Stimulated activated CD4-positive, alpha-beta T cell treated with anti-CD3 and anti-CD28 coated beads, TNF-alpha, amount 100 ng/mL, for 4 hours (primary cell): ENCODE data around the gene TCIRG1.

Experiments
- DNase-seq, 3 experiments: peaks; one replicate each; pipeline ENCODE4 v3.0.0-alpha.2; 2020; ENCODE audit warnings: low read depth in 3 of 3

TCIRG1 gene

DNA sequence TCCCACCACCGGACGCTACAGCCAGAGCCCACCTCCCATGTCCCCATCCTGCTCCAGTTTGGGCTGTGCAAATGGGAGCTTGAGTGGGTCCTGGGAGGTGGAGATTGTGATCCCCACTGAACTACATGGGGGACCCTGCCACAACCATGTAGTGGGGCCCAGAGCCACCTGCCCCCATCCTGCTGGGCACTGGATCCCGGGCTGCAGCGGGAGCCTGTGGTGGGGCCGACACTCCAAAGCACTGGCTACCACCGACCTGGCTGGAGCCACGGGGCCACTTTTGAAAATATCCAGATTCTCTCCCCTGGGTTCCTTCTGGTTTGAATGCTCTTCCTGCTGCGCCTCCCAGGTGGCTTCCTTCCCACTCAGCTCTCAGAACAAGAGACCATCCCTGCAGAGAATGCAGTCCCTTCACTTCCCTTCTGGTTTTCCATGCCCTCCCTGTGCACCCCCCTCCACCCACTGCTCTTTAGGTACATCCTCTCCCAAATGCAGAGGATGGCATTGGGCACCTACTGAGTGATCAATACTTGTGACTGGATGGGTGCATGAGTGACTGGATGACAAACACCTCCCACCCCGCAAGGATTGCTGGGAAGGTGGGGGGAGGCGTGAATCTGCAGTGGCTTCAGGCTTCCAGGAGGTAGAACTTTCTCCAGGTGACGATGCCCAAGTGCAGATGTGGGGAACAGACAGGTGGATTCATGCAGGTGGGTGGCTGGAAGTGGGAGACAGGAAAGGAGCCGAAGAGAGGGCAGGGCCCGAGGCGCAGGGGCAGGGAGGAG is 34.1 kb upstream of the TCIRG1 start:
- no peak for DNase-seq

DNA sequence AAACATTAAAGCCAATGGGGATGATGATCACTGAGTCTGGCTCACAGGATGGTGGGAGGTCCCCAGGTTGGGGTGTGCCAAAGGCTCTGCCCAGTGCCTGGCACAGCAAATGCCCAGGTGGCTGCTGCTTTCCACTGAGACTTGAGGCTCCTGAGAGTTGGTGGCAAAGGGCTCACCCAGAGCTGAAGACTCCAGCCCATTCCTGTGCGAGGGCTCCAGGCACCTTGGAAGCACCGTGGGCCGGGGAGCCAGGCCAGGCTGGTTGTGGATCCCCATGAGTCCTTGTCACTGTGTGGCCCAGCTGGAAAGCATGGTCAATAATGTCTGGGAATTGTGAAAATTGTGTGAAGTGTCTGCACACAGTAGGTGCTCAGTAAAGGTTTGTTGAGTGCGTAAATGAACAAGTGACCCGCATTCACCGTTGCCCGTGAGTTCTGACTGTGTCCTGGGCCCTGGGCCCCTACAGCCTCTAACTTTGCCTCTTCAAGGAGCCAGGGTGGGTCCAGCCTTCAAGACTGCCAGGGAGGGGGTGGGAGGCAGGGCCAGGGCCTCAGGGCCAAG is 32.1 kb upstream of the TCIRG1 start:
- DNase-seq: no peak

DNA sequence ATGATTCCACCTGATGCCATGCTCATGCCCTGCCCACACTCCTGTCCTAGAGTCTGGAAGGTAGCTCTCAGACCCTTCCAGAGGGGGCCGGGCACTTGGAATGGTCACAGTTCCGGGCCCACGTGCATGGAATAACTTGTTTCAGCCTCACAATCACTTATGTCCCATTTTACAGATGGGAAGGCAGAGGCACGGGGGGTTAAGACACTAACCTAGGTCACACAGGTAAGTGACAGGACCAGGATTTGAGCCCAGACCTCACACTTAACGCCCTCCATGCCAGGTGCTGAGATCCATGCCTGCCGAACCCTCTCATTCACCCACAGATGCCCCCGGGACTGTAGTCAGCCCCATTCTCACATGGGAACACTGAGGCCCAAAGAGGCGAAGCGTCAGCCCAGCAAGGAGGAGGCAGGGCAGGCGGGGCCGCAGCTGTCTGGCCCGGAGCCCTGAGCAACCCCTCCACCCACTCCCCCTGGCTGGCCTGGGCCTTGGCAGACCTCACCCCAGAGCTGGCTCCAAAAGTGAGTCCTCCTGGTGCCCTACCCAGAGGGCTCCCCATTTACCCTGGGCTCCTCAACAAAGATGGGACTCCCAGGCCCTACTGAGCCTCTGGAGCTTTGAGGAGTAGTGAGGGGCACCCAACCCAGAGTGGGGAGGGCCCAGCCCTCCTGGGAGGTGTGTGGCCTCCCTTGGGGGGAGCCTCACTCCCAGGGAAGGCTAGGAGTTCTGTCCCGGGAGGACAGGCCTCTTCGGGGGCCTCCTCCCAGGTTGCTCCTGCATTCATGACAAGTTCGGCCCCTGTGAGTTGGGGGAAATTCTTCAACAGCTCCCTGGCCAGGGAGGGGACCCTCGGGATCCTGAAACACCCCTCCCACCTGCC is 31.1 kb upstream of the TCIRG1 start:
- no peak for DNase-seq

DNA sequence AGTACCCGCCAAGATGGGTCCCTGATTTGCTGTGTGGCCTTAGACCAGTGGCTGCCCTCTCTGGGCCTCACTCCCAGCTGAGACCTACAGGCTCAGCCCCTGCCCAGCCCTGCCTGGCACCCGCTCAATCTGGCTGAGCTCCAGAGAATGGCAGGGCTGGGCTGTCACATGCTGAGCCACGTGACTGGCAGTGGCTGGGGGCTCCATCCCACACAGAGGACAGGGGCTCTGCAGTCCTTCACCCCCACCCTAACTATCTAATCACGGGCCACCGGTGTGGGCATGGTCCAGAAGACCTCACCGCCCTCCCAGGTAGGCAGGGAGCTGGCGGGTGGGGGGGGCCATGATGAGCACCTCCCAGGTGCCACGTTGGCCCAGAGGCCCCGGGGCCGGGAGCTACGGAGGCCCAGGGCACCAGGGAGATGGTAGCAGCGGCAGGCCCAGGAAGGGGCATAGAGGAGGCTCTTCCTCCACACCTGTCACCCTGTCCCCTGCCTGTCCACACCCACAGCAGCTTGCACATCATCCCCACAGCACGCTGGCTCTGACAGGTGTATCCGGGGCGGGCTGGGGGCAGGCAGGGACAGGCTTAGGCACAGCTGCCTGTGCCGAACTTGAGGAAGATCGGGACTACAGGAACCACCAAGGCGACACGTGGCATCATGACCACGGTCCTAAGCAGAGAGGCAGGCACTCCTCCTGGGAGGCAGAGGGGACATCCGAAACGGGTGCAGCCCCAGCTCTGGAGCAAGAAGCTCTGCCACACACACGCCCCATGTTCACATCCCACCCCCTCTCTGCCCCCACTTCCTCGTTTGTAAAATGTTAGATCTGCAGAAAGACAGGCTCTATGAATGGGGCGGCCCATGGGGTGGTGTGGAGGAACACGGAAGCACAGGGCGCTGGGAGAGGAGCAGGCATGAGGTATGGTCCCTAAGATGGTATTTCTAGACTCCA is 30.2 kb upstream of the TCIRG1 start:
- no peak for DNase-seq

DNA sequence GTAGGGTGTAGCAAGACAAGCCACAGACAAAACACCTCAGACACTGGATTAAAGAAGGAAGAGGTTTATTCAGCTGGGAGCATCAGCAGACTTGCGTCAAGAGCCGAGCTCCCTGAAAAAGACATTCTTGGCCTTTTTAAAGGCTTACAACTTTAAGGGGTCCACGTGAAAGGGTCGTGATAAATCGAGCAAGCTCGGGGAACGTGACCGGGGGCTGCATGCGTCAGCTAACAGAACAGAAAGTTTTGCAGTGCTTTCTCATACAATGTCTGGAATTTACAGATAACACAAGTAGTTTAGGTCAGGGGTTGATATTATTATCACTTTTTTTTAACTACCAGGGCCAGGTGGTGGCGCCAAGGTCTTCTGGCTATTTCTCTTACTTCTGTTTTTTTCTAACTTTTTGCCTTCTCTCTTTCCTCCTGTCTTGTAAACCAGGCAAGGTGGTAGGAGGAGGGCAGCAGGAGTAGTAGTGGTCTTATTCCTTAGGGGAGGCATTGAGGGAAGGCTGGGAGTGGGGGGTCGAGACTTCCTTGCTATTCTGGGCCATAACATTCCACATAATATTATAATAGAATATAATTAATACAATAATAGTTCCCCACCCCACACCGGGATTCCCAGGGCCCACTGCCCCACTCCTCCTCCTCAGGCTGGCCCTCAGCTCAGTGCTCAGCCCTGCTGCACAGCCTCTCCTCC is 29.3 kb upstream of the TCIRG1 start:
- DNase-seq: no peak

DNA sequence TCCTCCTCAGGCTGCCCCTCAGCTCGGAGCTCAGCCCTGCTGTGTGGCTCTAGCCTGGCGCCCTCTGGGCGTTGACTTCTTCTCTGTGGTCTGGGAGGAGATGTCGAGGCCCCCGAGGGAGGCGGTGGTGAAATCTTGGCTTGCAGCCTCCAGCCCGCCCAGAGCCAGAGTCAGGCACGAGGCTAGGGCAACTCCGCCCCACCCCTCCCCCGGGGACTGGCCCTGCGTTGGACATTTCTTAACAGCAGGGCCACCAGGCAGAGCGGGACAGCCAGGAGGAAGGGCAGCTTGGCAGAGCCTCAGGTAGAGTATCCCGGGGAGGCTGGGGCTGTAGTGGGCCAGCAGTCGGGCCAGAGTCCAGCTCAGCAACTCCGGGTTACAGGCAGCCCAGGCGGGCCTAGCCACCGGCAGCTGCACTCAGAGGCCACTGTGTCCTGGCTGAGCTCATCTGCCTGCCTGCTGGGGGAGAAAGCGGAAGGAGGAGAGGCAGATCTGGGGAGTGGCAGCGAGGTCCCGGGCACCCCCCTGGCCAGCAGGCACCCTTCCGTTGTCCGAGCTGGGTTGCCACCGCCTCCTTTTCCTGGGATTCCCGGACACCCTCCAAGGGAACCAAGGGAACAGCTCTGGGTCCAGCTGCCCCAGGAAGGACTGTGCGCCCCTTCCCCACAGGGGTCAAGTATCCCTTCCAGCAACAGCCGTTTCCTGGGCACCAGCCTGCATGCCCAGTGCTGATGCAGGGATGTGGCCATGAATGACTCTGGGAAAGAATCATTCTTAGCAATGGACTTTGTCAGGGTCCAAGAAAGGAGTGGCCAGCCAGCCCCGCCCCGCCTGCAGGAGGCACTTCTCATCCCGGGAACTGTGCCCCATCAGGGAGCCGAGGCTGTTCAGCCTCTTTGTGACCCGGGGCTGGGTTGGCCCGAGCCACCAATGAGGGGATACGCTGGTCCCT is 28.5 kb upstream of the TCIRG1 start, which contains the start of gene ALDH3B1:
TSS of gene ALDH3B1 (plus strand) at position 238 of the 952 bp plus-strand sequence. CDS start 4,971 bp downstream, outside the sequence.
- no peak for DNase-seq

DNA sequence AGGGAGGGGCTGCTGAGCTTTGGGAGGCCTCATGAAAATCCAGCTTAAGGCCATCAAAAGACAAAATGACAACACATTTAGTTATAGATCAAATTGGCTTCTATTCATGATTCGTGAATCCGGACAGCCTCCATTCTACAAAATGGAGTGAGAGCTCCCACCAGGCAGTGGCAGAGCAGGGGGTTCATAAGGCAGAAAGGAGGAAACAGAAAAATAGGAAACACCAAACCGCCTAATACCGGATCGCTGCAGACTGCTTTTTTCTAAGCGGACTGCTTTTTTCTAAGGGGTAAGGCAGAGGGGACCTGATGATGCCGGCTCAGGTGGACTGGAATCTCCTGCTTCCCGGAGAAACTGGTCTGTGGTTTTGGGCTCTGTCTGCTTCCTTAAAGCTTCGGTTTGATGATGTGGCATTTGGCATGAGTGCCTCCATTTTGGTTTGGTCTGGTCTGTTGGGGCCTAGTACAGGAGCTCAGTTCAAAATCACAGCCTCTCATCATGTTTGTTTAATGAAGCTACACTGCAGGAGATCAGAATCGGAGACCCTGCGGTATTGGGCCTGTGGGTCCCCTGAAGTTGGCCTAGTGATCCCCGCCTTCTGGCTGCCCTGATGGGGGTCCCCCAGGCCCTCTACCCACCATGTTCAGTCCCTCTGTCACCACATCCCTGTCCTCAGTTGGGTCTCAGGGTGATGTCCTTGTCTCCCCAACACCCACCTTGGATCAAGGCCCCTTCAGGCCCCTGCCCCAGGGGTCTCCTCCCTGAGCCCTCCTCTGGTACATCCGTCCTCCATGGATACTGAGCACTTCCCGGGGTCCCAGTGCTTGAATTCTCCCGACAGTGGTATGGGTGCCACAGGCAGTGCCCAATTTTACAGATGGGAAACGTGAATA is 27.5 kb upstream of the TCIRG1 start:
- DNase-seq: no peak

DNA sequence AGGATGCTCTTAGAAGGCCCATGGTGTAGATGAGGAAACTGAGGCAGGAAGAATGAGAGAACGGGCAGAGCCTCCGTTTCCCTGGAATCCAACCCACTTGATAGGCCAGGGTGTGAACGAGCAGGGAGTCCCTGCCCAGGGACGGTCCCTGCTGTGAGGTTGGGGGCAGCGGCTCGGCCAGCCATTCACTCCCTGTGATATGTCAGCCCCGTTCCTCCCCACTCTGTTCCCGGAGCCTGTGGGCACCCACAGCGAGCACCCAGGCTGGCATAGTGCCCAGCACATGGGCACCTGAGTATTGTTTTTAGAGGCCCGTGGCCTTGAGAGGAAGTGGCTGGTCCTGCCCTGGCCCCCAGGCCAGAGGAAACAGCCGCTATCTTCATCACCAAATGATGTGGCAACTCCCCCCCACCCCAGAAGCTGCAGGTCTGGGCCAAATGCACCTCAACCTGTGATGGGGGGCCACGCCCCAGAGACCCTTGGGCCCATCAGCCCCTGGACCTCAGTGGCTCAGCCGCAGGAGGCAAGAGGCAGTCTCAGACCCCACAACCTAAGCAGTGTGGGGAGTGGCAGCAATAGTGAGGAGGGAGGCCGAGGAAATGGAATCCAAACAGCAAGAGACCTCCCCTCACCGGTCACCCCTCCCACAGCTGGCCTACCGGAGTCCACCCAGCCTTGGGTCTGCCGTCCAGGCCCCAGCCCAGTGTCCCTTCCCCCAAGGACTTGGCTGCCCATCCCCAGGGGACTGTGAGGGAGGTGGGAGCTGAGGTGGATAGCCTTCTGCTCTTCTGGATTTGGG is 26.6 kb upstream of the TCIRG1 start:
- no peak for DNase-seq

DNA sequence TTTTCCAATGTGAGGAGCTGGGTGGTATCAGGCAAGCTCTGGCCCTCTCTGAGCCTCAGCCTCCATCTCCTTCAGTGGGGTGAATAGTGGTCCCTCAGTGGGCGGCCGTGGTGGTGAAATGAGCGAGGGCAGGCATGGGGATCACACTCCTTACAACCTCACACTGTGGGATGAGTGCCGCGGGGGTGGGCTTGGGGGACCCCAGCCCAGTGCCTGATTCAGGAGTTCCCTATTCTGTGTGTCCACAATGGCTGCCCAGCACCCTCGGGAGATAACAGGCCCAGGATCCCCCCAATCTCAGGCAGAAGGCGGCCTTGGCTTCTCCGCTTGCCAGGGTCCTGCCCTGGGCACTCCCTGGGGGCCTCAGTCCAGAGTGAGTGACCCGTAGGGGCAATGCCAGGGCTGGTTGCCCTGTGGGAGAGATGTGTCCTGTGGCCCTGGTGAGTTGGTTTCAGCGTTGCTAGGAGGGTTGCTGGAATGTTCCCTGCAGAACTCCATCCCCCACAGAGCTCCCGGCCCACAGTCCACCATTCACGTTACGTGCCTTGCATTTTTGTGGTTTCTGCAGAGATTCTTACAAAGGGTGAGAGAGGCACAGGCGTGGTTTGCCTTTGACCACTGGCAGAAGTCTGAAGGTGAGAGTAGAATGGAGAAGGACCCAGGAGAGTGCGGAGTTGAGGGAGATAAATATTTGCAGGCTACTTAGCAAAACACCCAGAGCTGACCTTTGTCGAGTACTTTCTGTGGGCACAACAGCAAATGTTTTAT is 25.8 kb upstream of the TCIRG1 start:
- DNase-seq: no peak

DNA sequence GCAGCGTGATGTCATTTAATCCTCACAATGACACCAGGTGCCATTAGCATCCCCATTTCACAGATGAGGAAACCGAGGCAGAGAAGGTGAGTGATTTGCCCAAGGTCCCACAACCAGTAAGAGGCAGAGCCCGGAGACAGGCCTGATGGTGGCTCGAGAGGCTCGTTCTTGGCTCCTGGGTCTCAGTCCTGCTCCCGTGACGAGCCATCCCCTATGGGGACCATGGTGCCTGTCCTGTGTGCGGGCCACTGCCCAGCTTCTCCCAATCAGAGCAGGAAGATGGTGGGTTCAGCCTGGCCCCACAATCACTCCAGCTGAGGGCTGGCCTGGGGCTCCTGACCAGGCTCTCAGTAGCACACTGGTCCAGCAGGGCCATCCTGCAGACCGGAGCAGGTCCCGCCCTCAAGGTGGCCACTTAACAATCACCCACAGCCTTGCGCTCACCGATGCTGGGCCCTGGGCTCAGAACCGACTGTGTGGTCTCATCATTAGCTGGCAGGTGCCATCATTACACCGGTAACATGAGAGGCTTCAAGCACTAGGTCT is 25.1 kb upstream of the TCIRG1 start:
- DNase-seq: no peak

DNA sequence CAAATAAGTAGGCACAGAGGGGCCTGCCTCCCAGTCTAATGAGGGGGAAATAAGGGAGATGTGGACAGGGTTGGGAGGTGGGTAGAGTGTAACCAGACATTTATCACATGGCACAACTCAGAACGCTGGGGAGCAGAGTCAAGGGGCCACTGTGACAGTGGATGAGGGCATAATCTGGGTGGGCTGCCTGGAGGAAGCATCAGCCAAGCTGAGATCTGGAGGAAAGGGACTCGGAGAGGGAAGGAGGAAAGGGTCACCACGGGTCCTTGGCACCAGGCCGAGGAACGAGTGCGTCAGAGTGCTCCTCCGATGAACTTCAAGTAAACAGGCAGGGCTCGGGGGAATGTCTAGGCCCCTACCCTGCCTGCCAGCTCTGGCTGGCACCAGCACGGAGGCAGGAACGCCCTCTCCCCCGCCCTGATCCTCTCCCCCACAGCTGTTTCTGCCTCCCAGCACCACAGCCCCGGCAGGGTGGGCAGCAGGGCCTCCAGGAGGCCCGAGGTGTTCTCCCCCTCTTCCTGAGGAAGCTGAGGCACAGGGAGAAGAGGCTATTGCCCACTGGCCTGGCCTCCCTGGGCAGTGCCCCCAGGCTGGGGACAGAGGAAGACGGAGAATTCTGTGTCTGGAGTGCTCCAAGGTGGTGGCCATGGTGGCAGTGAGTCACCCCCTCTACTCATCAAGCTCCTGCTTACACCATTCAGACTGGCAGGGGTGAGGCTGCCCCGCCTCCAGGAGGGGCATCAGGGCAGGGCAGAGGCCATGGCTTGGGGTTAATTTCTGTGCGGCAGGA is 24.5 kb upstream of the TCIRG1 start:
- DNase-seq: no peak

DNA sequence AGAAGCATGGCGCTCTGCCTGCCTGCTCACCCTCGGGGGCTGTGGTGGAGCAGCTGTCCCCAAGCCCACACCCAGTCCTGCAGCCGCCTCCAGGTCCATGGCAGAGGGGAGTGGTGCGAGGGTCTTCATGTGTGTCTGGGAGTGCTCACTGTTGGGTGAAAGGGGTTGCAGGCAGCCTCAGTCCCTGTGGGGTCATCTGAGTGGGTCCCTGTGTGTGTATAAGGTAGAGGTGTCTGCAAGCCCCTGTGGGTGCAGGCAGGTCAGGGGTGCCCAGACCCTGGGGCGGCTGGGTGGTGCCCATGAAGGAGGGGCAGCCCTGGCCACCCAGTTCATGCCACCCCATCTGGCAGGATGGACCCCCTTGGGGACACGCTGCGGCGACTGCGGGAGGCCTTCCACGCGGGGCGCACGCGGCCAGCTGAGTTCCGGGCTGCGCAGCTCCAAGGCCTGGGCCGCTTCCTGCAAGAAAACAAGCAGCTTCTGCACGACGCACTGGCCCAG is 23.8 kb upstream of the TCIRG1 start:
- no peak for DNase-seq

DNA sequence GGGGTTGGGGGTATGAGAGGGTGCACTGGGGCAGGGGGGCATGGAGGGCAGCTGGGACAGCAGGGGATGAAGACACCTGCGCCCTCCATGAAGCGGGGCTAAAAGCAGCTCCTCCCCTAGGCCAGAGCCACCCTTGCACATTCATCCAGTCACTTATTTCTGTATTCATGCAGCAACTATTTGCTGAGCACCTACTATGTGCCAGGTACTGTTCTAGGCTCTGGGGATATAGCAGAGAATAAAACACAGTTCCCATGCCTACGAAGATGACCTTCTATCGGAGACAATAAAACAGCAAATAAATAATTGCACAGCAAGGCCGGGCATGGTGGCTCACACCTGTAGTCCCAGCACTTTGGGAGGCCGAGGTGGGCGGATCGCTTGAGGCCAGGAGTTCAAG is 23.4 kb upstream of the TCIRG1 start:
- DNase-seq: no peak

DNA sequence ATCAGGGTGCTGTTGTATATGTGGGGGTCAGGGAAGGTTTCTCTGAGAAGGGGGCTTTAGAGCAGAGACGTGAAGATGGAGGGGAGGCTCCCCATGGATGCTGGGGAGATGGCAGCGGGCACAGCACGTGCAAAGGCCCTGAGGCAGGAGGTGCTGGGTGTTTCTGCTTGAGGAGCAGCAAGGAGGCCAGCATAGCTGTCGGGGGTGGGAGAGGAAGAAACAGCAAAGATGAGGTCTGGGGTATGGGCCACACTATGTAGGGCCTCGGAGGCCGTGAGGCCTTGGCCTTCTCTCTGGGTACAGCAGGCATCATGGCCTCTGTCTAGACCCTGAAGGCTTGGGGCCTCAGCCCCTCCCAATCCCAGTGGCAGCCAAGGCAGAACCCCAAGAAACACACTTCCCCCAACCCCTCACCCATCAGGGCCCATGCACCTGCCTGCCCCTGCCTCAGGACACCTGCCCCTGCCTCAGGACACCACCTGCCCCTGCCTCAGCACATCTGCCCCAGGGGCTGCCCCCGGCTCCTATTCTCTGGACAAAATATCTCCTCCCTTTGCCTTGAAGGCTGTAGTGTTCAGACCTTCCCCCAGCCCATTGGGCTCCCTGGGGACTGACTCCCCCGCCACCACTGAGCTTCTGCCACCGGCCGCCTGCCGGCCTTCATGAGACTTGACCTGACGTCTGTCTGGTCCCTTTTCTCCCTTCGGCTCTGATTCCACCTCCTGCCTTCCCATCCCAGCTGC is 22.5 kb upstream of the TCIRG1 start:
- no peak for DNase-seq
